Urothelium cell line (cell line): Measurements from ENCODE around the gene ERCC4.
A peak's percentile ranks its signal among the peaks of the same experiment; 100 is the strongest.
"Not testable (repeated sequence)": the region's sequence is repeated elsewhere in the genome, so short reads cannot be mapped to it uniquely, and the experiment has no call there.

Source experiments
- DNase-seq: peaks from one replicate; pipeline ENCODE4 v3.0.0; 2011; ENCODE audit warnings: low spot score, mixed read lengths
- FAIRE-seq: peaks from 2 replicates; lab custom pipeline; 2011; peaks lifted over from hg19 to GRCh38; lab: Jason Lieb, UNC

The ERCC4 gene

DNA sequence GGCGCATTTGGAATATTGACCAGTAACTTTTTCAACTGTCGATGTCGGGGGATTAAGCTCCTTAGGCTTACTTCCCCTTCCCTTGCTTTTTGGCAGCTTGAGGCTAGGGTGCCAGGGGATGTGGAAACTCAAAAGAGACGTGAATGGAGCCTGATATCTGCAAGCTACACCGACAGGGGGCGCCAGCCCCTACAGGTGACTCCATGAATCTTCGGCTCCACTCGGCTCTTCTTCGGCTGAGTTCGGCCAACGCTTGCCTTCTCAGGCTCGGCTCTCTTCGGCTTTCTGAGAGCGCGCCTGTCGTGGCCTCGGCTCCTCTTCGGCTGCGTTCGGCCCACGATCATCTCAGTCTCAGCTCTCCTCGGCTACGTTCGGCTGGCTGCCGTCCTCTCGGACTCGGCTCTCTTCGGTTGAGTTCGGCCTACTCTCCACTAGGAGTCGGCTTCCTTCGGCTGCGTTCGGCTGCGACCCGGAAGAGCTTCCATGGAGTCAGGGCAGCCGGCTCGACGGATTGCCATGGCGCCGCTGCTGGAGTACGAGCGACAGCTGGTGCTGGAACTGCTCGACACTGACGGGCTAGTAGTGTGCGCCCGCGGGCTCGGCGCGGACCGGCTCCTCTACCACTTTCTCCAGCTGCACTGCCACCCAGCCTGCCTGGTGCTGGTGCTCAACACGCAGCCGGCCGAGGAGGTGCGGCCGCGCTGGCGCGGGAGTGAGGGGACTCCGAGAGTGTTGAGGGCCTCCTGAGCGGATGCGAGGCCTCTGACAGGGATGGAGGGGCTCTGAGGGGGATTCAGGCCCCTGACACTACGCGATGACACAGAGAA lies at the start of gene ERCC4:
Gene ERCC4, plus strand, starts transcription at position 472 of the 827 bp plus-strand sequence. Its CDS starts 12 bp downstream, at position 484.
- peak; percentile 91 for FAIRE-seq

DNA sequence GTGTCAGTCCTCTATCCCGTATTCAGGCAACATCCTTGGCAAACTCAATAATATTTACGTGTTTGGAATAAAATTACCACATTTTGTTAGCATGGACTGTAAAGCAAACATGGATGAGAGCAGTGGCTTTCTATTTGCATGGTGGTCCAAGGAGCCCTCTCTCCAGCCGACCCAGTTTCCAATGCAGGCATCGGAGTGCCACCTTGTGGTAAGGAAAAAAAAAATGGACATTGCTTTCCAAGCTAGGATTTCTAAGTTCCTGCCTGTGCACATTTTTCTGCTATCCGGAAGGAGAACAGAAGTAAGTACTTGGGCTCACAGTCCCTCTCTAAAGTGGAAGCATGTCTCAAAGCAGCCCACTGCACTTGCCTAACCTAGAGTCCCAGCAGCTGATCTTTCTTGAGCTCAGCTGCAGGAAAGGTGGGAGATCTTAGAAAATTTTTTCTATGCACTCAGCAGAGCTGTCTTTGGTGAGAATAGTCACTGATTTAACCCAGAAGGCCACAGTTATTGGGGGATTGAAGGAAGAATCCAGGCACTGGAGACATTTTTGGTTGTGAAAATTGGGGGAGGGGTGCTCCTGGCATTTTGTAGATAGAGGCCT lies 46.0 kb upstream of the ERCC4 start:
- FAIRE-seq (no peak), DNase-seq (peak; percentile 57)

More for the DNA sequence above, at the start of gene ERCC4:
- peak; percentile 98 for DNase-seq

DNA sequence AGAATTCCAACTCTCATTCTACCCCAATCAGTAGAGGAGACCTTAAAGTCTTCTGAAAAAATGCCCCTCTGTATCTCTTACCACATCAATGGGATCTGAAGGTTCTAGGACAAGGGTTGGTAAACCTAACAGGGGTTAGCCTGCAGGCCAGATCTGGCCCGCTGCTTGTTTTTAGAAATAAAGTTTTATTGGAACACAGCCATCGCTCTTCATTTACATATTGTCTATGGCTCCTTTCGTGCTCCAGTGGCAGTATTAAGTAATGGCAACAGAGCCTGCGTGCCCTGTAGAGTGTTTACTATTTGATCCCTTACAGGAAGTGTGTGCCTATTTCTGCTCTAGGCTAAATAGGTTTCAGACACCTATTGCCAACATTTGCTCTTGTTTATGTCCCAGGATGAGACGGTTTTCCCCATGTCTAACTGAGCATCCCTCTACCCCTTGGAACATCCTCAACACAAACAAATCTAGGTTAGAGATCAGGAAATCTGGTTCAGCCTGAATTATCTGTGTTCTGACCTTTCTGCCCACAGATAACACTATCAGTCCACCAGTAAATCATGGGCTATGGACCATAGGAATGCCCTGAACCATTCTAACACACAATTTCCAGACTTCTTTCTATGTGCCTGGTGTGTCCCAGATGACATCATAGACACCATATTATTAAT lies 44.2 kb upstream of the ERCC4 start:
- FAIRE-seq, result no peak
- DNase-seq, result no peak

DNA sequence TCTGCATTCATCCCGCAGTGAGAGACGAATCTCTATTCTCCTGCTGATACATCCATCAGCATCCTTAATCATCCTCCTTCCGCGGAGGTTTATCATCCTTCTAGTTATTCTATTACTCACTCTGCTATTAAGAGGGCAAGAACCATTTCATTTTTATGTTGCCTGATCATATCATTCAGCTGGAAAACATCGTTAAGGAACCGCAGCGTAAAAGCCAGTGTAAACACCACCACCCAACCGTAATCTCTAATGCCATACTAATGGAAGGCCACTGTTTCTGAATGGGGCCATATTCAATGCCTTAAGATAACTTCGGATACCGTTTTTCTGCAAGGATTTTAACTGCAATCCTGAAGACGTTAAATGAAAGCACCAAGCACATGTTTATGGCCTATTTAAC lies 36.7 kb upstream of the ERCC4 start:
- DNase-seq, result no peak
- no peak for FAIRE-seq

DNA sequence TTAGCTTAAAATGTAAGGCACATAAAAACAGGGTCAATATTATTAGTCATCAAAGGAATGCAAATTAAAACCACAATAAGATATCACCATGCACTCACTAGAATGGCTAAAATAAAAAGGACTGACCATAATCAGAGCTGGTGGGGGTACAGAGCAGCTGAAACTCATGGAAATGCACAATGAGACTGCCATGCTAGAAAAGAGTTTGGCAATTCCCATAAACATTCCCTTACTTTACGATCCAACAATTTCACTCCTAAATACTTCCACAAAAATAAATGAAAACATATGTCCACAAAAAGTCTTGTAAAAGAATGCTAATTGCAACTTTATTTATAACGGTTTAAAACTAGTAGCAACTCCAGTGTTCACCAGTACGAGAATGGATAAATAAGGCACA lies 36.1 kb upstream of the ERCC4 start:
- no peak for FAIRE-seq
- DNase-seq, result no peak

DNA sequence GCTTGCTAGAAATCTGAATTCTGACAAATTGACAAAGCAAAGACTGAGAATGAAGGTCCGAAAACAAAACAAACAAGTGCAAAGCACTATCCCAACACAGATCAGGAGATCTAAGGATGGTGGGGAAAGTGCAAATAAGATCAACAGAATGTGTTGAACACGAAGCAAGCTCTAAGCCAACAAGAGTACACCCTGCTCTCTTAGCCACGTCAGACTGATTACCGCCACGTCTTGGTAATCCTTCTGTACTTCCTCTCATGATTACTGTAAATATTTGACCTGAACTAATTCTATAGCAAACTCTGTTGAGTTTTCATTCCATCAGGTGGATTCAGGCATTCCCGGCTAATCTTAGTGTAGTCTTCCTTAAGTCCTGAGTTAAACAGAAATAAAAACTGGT lies 34.3 kb upstream of the ERCC4 start:
- no peak for FAIRE-seq
- DNase-seq, result no peak

DNA sequence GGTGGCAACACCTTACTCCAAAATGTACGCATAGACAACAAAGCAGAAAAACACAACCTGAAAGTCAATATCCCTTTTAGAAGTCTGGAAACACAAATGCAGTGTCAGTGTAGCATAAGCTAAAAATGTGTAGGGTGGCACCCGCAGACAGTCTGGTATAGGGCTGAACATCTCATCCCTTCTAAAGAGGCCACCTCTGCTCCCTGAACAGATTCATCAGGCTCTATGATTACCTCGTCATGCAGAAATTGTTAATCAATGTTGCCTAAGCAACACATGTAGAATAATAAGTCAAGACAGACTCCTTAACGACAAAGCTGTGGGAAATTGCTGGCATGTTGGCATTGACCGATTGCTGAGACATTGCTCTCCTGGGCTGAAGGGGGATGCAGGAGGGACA lies 33.3 kb upstream of the ERCC4 start:
- no peak for FAIRE-seq
- no peak for DNase-seq

DNA sequence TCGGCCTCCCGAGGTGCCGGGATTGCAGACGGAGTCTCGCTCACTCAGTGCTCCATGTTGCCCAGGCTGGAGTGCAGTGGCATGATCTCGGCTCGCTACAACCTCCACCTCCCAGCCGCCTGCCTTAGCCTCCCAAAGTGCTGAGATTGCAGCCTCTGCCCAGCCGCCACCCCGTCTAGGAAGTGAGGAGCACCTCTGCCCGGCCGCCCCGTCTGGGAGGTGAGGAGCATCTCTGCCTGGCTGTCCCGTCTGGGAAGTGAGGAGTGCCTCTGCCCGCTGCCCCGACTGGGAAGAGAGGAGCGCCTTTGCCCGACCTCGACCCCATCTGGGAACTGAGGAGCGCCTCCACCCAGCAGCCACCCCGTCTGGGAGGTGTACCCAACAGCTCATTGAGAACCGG lies 30.6 kb upstream of the ERCC4 start:
- FAIRE-seq, result not testable (repeated sequence)

DNA sequence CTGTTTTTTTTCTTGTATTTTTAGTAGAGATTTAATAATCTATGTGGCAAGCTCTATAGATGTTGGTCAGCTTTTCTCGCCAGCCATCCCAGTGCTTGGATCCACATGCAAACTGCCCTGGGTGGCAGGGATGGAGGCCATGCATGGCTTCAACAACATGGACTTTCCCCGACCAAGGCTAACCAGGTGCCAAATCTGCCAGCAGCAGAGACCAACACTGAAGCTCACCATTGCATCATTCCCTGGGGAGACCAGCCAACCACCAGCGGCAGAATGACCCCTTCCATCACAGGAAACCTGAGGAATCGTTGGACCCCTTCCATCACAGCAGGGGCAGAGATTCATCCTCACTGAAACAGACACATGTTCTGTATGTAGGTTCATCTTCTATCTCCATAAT lies 27.7 kb upstream of the ERCC4 start:
- DNase-seq (no peak), FAIRE-seq (no peak)

More for the DNA sequence above, 30.6 kb upstream of the ERCC4 start:
- not testable (repeated sequence) for DNase-seq

DNA sequence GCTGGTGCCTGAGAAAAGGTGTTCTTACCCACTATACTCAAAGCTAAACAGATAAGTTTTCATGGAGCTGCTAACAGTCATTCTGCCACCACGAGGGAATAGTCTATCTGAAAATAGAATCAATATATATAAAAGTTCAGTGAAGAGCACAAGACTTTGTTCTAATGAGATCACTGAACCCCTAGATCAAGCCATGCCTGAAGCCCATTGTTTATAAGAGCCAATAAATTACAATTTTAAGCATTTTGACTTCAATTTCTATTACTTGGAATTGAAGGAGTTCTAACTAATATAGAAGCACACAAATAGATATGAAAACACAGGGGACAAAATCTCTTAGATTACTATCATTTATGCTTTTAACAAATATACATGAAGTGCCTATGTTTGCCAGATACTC lies 24.4 kb upstream of the ERCC4 start:
- FAIRE-seq, result no peak
- no peak for DNase-seq

DNA sequence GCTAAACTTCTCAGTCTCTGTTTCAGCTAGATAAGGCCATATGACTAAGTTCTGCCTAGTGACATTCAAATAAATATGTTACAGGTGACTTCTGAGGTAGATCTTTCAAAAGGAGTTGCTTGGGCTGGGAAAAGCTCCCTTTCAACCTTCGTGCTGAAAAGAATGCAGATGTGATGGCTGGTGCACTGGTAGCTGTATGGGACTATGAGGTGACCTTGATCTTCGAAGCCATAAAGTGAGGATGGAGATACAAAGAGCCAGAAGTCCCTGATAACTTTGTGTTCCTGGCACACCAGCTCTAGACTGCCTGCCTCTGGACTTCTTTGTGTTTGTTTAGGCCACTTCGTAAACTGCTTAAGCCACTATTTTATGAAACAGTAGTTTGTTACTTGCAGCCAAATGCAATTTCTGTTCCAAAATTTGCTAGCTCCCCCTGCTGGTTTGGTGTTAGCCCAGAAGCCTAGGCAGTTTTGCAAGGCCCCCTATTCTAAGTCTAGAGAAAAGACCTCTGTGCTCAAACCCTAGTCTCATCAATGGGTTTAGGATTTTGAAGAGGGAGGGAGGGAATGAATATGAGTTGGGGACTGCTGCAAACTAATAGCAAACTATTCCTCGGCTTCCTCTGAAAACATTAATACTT lies 23.3 kb upstream of the ERCC4 start:
- DNase-seq, result no peak
- no peak for FAIRE-seq

DNA sequence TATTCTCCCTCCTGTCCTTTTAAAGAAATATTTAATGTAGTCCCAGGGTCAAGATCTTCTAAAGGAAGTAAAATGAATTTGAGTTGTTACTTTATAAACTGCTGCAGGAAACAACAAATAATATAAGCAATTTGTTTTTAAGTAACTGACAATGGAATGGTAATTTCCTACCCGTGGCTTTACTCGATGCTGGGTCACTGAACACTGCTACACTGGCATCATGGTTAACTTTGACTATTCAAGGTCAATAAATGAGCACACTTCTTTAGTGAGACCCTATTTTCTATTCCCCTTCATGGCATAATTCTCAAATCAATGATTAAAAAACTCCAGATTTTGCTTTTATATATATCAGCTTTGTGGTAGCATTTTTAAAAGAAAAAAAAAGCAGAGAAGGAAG lies 22.1 kb upstream of the ERCC4 start:
- FAIRE-seq (no peak), DNase-seq (no peak)

DNA sequence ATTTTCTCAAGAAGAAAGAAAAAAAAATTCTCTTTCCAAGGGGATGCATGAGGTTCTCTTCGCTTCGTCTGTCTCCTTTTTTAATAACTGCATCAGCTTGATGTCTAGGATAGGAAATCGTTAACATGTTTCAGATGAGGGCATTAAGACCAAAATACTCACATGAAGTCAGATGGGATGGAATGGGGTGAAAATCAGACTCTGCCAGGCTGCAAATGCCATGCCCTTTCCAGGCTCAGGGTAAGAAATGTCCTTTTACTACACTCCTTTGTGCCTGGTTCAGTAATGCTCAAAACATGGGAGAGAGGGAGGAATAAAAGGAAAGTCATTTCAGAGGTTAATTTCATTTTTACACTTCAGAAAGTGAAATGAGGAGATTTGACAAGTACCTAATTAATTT lies 21.7 kb upstream of the ERCC4 start:
- FAIRE-seq, result no peak
- no peak for DNase-seq

DNA sequence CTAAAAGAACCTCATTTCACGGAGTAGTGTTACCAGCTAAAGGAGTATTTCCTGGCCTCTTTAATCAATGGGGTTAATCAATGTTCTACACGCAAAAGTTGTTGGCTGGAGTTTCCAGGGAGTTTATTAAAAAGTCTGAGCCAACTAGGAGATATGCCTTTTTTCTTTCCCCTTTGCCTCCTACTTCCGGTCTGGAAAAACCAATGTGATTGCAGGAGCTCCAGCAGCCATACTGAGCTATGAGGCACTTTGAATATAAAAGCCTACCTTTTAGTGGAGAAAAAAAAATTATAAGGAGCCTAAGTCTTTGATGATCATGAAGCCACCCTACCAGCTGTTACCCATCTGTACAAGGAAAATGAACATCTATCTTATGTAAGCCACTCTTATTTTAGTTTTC lies 17.9 kb upstream of the ERCC4 start:
- DNase-seq (no peak), FAIRE-seq (no peak)

DNA sequence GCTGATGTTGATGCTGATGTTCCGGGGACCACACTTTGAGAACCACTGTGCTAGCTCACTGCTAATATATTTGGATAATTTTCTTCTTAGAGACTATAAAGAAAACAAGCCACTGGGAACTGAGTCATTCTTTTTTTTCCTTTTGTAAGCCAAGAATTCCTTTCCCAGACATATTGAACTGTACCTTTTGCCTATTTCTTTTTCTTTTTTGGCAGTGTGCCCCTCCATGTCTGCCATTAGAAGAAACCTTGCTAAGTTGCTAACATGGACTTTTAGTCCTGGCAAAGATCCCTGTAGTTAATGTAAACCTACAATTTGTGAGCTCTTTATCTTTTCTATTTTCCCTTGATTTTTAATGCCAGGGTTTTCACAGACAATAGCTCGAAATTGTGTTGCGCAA lies 17.3 kb upstream of the ERCC4 start:
- FAIRE-seq, result no peak
- DNase-seq, result no peak

DNA sequence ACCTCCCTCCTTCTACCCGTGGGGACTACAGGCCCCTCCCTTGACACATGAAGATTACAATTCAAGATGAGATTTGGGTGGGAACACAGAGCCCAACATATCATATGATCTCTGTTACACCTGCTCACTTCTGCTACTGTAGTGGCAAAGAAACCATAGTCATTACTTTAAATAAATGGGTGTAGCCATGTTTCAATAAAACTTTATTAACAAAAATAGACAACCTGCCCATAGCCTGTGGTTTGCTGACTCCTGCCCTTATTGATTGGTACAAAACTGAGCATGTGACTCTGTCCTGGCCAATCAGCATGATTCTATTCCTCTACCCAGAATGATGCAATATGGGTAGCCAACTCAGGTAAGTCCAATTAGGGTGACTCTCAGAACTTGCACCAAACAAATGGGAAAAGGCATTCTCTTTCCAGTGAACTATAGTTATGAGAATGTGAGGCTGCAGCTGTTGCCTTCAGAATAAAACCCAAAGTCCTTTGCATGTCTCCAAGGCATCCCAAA lies 15.7 kb upstream of the ERCC4 start:
- FAIRE-seq (no peak), DNase-seq (no peak)

DNA sequence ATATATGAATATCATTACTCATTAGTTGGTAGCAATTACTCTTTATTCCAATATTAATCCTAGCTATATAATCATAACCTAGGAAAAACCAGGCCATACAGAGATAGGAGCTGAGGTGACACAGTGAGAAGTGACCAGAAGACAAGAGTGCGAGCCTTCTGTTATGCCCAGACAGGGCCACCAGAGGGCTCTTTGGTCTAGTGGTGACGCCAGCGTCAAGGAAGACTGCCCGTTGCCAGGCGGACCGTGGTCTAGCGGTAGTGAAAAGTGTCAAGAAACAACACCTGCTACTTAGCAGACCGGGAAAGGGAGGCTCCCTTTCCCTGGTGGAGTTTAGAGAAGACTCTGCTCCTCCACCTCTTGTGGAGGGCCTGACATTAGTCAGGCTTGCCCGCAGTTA lies 15.1 kb upstream of the ERCC4 start:
- FAIRE-seq, DNase-seq: not testable (repeated sequence)

DNA sequence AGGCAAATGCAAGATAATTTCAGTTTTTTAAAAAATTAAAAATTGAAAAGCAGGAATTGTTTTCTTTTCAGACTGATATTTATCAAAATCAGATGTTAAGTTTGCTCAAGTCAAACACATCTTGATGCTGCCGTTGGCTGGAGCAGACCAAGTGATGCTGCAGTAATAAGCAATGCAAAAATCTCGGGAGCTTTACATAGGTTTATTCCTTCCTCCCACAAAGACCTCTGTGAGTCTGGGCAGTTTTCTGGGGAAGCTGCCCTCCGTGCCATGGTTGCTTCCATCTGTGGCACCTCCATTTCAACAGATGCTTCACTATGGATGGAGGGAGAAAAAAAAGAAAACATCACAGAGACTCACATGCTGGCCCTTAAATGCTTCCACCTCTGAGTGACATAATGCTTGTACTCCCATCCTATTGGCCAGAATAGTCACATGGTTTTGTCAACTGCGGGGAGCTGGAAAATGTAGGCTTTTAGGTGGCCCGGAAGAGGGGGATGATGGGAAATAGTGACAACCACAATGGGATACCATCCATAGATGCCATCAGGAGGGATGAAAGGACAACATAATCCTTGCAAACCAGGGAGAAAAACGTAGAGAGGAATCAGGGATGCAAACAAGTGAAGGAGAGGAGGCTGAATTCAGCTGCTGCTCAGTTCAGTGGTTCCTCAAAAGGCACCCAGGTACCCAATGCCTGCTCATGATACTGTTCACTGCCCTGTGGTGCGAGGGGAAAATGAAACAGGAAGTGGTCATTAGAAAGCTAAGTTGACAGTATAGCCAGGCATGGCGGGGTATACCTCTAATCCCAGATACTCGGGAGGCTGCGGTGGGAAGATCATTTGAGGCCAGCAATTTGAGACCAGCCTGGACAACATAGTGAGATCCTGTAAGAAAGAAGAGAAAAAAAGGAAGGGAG lies 13.5 kb upstream of the ERCC4 start:
- no peak for FAIRE-seq
- no peak for DNase-seq

DNA sequence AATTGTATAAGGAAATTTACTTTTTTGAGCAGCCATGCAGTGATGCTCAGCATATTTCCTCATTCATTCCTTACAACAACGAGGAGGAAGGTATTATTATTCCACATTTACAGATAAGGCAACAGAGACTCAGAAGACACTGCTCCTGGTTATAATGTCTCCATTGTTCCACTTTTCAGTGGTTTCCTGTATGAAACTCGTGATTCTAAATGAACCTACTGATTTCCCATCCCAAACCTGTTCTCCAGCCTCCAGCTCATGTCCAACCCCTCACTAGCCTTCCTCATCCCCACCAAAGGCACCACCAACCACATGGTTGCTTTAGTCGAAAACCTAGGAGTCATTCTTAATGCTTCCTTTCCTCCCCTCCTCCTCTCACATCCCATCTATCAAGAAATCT lies 12.5 kb upstream of the ERCC4 start:
- no peak for DNase-seq
- FAIRE-seq, result no peak

DNA sequence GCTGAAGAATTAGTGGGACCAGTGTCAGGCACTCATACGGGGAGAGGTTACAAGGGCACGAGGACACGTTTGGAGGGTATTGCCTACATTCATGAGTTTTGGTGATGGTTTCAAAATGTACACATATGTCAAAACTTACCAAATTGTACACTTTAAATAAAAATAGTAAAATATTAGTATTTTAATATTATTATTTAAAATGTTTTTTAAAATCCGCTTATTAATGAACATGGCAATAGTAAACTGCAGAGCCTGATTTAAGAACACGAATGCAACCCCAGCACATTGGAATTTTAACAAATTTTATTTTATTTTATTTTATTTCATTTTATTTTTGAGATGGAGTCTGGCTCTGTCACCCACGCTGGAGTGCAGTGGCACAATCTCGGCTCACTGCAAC lies 10.9 kb upstream of the ERCC4 start:
- DNase-seq (no peak), FAIRE-seq (no peak)
